GM18505 (cell line): Measurements from ENCODE around the gene BORCS8.
"Not testable (repeated sequence)": the region's sequence is repeated elsewhere in the genome, so short reads cannot be mapped to it uniquely, and the experiment has no call there.

Experiments
- ATAC-seq: cut with Tn5 transposase; IDR thresholded peaks from one replicate; pipeline ENCODE4 v1.9.1; 2021; ENCODE audit not compliant: unreplicated experiment
- POLR2A ChIP-seq: IDR thresholded peaks from 4 replicates; pipeline ENCODE4 v1.6.1; 2011; ENCODE audit warnings: borderline replicate concordance; ENCODE audit not compliant: insufficient read depth, insufficient read length; ENCODE audit errors: extremely low read depth

Gene BORCS8

DNA sequence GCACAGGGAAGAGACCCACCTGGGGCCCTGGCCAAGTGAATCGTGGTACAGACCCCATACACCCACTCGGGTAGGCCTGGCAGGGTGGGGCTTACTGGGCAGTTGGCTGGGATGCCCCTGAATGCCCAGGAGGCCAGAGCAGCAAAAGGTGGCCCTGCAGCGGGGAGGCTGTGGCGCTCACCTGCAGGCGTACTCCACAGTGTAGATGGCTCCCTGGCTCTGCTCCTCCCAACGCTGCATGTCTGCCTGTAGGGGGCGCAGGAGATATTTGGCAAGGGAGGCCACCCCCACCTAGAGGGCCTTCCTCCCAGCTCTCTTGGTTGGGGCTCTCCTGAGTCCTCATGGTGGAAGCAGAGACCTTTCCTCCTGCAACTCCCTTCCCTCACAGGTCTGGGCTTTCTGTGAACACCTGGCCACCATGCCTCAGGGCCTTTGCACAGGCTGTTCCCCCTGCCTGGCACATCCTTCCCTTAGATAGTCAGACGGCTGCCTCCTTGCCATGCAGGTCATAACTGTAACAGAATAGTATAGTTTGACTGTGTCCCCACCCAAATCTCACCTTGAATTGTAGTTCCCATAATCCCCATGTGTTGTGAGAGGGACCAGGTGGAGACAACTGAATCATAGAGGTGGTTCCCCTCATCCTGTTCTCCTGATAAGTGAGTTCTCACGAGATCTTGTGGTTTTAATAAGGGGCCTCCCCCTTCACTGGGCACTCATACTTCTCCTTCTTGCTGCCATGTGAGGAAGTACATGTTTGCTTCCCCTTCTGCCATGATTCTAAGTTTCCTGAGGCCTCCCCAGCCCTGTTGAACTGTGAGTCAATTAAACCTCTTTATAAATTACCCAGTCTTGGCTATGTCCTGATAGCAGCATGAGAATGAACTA is 5.9 kb downstream of the BORCS8 start:
- TF ChIP-seq POLR2A: no peak
- no peak for ATAC-seq

- TF ChIP-seq POLR2A: no peak
- no peak for ATAC-seq
Measured at GRCh38 chr19:19181488-19181998, 10.4 kb downstream of the BORCS8 start.

DNA sequence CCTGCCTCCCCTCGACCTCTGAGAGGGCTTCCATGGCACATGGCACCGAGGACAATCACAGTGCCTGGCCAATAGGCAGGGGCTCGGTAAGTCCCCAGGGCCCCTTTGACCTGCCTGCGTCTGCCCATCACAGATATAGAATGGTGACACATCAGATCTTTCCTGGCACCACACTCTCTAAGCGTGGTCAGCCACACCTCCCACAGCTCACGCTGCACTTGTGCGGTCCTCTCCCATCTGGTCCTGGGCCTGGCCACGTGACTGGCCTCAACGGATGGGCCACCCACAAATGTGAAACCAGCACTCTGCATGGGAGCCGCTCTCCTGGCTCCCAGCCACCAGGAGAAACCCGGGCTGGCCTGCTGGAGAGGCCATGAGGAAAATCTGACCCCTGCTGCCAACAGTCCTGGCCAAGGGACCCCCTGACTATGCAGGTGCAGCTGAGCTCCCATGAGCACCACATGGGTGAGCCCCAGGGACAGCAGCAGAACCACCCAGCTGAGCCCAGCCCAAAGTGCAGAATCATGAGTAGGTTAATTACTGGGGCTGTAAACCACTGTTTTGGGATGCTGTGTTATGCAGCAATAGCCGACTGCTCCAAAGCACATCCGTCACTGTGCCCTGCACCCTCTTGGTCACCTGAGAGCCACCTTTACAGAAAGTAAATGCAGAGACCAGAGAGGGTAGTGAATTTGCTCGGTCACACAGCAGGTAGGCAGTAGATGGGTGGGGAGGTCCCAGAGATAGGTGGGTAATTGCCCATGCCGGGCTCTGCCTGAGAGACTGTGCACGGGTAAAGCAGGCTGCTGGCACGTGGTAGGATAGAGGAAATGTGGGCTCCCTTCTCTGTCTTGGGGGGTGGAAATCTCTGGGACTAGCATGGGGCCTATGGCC is 12.2 kb downstream of the BORCS8 start:
- ATAC-seq: no peak
- TF ChIP-seq POLR2A: no peak

- no peak for ATAC-seq
- no peak for TF ChIP-seq POLR2A
Measured at GRCh38 chr19:19176950-19177349, 15.0 kb downstream of the BORCS8 start.

- ATAC-seq: not testable (repeated sequence)
Measured at GRCh38 chr19:19173243-19173642, 18.7 kb downstream of the BORCS8 start.

DNA sequence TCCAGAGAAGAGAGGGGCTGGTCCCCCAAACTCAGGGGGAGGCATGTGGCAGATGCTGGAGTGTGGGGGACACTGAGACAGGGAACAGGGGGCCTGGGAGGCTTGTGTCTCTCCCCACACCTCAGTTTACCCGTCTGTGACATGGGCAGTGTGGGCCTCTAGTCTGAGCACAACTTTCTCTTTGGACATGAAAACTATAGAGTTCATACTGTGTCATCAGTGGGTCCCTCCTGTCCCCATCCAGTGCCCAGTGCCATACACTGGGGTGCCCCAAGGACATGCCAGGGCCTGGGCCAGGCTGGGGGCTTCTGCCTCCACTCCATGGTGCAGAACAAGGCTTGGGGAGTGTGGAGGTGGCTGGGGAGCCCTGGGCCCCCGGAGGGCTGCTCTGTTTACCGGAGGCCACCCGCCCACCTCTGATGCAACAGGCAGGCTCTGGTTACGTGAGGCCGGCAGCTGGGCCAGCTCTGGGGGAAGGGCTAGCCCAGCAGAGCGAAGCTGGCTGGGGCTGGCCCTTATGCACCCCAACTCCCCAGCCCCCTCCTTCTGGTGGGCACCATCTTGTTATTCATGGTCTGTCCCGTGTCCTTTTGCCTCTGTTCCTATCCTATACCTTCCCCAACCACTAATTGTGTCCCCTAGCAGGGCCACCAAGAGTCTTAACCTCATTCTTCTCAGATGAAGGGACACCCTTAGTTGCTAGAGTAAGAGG is 20.0 kb downstream of the BORCS8 start:
- ATAC-seq: no peak

GRCh38 chr19:19170873-19171672 is 20.9 kb downstream of the BORCS8 start:
- TF ChIP-seq POLR2A: no peak
- no peak for ATAC-seq

More for the DNA sequence above, 20.0 kb downstream of the BORCS8 start:
- peak; percentile 45 for TF ChIP-seq POLR2A

DNA sequence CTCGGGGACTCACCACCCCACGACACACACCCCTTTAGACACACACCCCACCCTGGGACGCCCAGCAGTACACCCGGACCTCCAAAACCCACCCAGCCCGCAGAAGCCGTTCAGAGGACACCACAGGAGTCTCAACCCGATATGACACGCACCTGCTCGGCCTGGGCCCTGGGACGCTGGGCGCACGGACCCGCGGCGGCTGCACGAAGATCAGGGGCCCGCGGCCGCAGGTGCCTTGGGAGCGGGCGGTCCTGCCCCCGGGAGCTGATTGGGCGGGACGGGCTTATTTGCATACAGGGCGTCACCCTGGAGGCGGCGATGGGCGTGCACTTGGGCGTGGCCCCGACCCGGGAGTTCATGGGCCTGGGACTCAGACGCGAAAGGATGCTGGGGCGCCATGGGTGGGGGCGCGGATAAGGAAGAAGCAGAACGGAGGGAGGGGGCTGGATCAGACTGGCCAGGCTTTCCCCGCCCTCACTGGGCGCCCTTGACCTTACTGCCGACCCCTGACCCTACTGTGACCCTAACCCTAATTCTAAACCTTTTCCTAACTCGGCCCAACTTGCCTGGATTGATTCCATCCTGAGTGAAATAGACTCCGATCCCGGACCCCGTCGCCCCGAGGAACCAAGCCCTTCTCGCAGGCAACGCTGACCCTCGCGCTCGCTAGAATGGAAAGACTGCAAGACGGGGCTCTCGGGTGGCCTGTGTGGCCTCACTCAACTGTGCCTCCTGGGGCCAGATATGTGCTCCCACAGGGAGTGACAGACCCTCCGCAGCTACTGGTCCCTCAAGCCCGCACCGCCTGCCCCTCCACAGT is 21.7 kb downstream of the BORCS8 start, which contains the start of gene MEF2B:
Gene MEF2B (minus strand): TSS at position 211 of the 820 bp plus-strand sequence. CDS start 19,528 bp downstream, outside the sequence.
- ATAC-seq: peak; percentile 83
- TF ChIP-seq POLR2A: peak; percentile 89

- ATAC-seq: no peak
- TF ChIP-seq POLR2A: no peak
Measured at GRCh38 chr19:19169236-19170052, 22.5 kb downstream of the BORCS8 start.

DNA sequence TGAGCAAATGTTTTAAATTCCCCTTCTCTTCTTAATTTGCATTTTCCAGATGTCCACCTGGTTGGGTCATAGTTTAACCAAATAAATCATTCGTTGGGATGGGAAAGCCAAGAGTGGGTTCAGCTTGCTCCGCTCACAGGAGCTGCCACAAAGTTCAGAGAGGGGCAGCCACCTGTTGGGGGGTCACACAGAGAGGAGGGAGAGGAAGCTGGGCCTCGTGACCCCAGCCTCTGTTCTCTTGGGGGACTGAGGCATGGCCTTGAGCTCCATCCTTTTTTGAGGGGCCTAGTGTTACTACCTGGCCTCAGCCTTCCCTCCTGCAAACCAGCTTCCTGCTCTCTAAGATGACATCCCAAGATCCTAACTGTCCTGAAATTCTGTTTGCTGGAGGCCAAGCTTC is 24.3 kb downstream of the BORCS8 start:
- TF ChIP-seq POLR2A: no peak
- no peak for ATAC-seq

DNA sequence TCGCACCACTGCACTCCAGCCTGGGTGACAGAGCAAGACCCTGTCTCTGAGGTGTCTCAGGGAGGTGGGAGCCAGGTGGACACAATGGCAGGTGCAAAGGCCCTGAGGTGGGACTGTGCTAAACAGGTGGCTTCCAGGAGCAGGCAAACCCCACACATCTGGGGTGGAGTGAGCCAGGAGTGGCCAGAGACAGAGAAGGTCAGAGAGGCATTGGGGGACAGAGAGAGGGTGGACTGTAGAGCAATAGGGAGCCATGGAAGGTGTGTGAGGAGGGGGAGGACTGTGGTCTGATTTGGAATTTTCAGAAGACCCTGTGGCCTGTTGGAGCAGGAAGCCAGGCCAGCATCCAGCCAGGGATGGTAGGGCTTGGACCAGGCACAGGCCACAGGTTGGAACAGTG is 26.6 kb downstream of the BORCS8 start:
- TF ChIP-seq POLR2A: no peak
- no peak for ATAC-seq

DNA sequence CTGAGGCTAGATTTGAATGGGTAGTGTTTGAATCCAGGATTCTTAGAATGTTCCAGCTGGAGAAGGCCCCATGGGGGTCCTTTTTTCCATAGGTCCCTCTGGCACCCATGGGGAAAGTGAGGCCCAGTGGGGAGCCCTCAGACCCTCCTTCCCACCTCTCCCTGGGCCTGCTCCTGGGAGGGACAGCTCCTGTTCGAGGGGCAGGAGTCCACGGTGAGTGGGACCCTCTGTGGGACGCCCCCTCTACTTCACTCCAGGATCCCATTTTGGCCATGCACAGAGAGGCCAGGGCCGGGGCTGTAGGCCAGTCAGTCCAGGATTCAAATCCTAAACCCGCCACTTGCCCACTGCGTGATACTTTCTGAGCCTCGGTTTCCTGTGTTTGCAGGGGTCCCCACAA is 29.5 kb downstream of the BORCS8 start:
- ATAC-seq: no peak
- no peak for TF ChIP-seq POLR2A
